ENCODE data around the gene REXO5. TPM values are rescaled to one million over a fixed set of nuclear protein-coding genes. Genes with fewer than 3 reads are reported as not detected.
A peak's percentile ranks its signal among the peaks of the same experiment; 100 is the strongest.
"Not testable (repeated sequence)": the region's sequence is repeated elsewhere in the genome, so short reads cannot be mapped to it uniquely, and the experiment has no call there.

Gene REXO5
- polyA plus RNA-seq = not detected

GRCh38 chr16:20806168-20807050 is at the start of gene REXO5, which contains the start of gene ERI2:
TSS of gene REXO5 (plus strand) at chr16:20806527. CDS start at chr16:20806954, 427 bp downstream.
TSS of gene ERI2 (minus strand) at chr16:20806472. CDS start at chr16:20806430, 42 bp downstream.
- Mint-ChIP-seq H3K9me3 (no peaks in the 10 kb centered on the region), H3K27ac (peak within 1 kb of the TSS; percentile 82 to 93 (median 92)), H3K36me3 (no peaks in the 10 kb centered on the region), H3K4me3 (peak within 1 kb of the TSS; percentile 93 to 99 (median 98)), H3K4me1 (peaks cover 4 to 11% (median 7%) of the 10 kb centered on the region in 3 donors), H3K27me3 (no peaks in the 10 kb centered on the region)

- peaks cover 4% of the 10 kb centered on the region for H3K36me3 Mint-ChIP-seq
- H3K27me3 Mint-ChIP-seq = no peaks in the 10 kb centered on the region
- peaks cover 0 to 13% (median 2%) of the 10 kb centered on the region in 3 donors for H3K9me3 Mint-ChIP-seq
- no peak overlapping the region for H3K4me3 Mint-ChIP-seq
- no peak overlapping the region for H3K27ac Mint-ChIP-seq
- H3K4me1 Mint-ChIP-seq = peaks cover 12 to 14% (median 14%) of the 10 kb centered on the region in 3 donors
Observed at GRCh38 chr16:20760346-20760745, 46.0 kb upstream of the REXO5 start.

GRCh38 chr16:20761175-20761574 is 45.2 kb upstream of the REXO5 start:
- H3K27ac Mint-ChIP-seq = no peak overlapping the region
- peaks cover 0 to 13% (median 2%) of the 10 kb centered on the region in 3 donors for H3K9me3 Mint-ChIP-seq
- peaks cover 12 to 18% (median 14%) of the 10 kb centered on the region in 3 donors for H3K4me1 Mint-ChIP-seq
- H3K27me3 Mint-ChIP-seq = no peaks in the 10 kb centered on the region
- H3K4me3 Mint-ChIP-seq = no peak overlapping the region
- H3K36me3 Mint-ChIP-seq = peaks cover 4% of the 10 kb centered on the region

- Mint-ChIP-seq H3K36me3 (peaks cover 4% of the 10 kb centered on the region), H3K4me3 (peak overlapping the region in 2 of 4 donors; percentile 89 to 95), H3K9me3 (peaks cover 0 to 13% (median 2%) of the 10 kb centered on the region in 3 donors), H3K27ac (peak overlapping the region in 2 of 3 donors; percentile 57 to 95), H3K4me1 (peaks cover 12 to 18% (median 14%) of the 10 kb centered on the region in 3 donors), H3K27me3 (no peaks in the 10 kb centered on the region)
Observed at GRCh38 chr16:20762404-20763123, 43.8 kb upstream of the REXO5 start.

- peaks cover 0 to 13% (median 2%) of the 10 kb centered on the region in 3 donors for H3K9me3 Mint-ChIP-seq
- H3K27ac Mint-ChIP-seq = peak within 1 kb of the TSS; percentile 57 to 97 (median 95)
- peak within 1 kb of the TSS; percentile 89 to 99 (median 96) for H3K4me3 Mint-ChIP-seq
- peaks cover 12 to 18% (median 14%) of the 10 kb centered on the region in 3 donors for H3K4me1 Mint-ChIP-seq
- no peaks in the 10 kb centered on the region for H3K27me3 Mint-ChIP-seq
- peaks cover 4% of the 10 kb centered on the region for H3K36me3 Mint-ChIP-seq
Observed at GRCh38 chr16:20763461-20764232, 42.7 kb upstream of the REXO5 start, which contains the start of gene ACSM3. TSS of gene ACSM3 (plus strand) at chr16:20764014. CDS start at chr16:20770035, 6,021 bp downstream.

- not testable (repeated sequence) for H3K27ac Mint-ChIP-seq, H3K4me3 Mint-ChIP-seq, H3K27me3 Mint-ChIP-seq, H3K36me3 Mint-ChIP-seq
- H3K4me1 Mint-ChIP-seq = peaks cover 12 to 18% (median 14%) of the 10 kb centered on the region in 3 donors
- H3K9me3 Mint-ChIP-seq = peaks cover 0 to 13% (median 2%) of the 10 kb centered on the region in 3 donors
Observed at GRCh38 chr16:20764448-20764847, 41.9 kb upstream of the REXO5 start.

GRCh38 chr16:20765732-20766131 is 40.6 kb upstream of the REXO5 start:
- H3K27me3 Mint-ChIP-seq = no peaks in the 10 kb centered on the region

GRCh38 chr16:20766294-20766693 is 40.0 kb upstream of the REXO5 start:
- no peaks in the 10 kb centered on the region for H3K36me3 Mint-ChIP-seq
- no peak overlapping the region for H3K4me3 Mint-ChIP-seq
- H3K9me3 Mint-ChIP-seq = peaks cover 0 to 5% (median 0%) of the 10 kb centered on the region in 3 donors
- H3K27me3 Mint-ChIP-seq = no peaks in the 10 kb centered on the region
- H3K27ac Mint-ChIP-seq = no peak overlapping the region
- peaks cover 12 to 18% (median 14%) of the 10 kb centered on the region in 3 donors for H3K4me1 Mint-ChIP-seq

More at GRCh38 chr16:20765732-20766131, 40.6 kb upstream of the REXO5 start:
- H3K36me3 Mint-ChIP-seq = peaks cover 2% of the 10 kb centered on the region
- peak overlapping the region in 1 of 3 donors; percentile 69 for H3K27ac Mint-ChIP-seq
- peaks cover 0 to 6% (median 1%) of the 10 kb centered on the region in 3 donors for H3K9me3 Mint-ChIP-seq
- no peak overlapping the region for H3K4me3 Mint-ChIP-seq
- H3K4me1 Mint-ChIP-seq = peaks cover 12 to 18% (median 14%) of the 10 kb centered on the region in 3 donors

GRCh38 chr16:20767577-20767976 is 38.8 kb upstream of the REXO5 start:
- H3K27me3 Mint-ChIP-seq = no peaks in the 10 kb centered on the region
- no peaks in the 10 kb centered on the region for H3K36me3 Mint-ChIP-seq
- no peak overlapping the region for H3K4me3 Mint-ChIP-seq
- no peaks in the 10 kb centered on the region for H3K9me3 Mint-ChIP-seq
- no peak overlapping the region for H3K27ac Mint-ChIP-seq
- H3K4me1 Mint-ChIP-seq = peaks cover 12 to 14% (median 13%) of the 10 kb centered on the region in 3 donors

GRCh38 chr16:20768121-20768520 is 38.2 kb upstream of the REXO5 start:
- H3K36me3 Mint-ChIP-seq = no peaks in the 10 kb centered on the region
- no peak overlapping the region for H3K4me3 Mint-ChIP-seq
- no peaks in the 10 kb centered on the region for H3K9me3 Mint-ChIP-seq
- no peaks in the 10 kb centered on the region for H3K27me3 Mint-ChIP-seq
- no peak overlapping the region for H3K27ac Mint-ChIP-seq
- H3K4me1 Mint-ChIP-seq = peaks cover 9 to 13% (median 10%) of the 10 kb centered on the region in 3 donors

- H3K27me3 Mint-ChIP-seq = no peaks in the 10 kb centered on the region
- peaks cover 0 to 2% (median 0%) of the 10 kb centered on the region in 3 donors for H3K9me3 Mint-ChIP-seq
- H3K4me1 Mint-ChIP-seq = peaks cover 3 to 7% (median 3%) of the 10 kb centered on the region in 3 donors
- no peaks in the 10 kb centered on the region for H3K36me3 Mint-ChIP-seq
- H3K27ac Mint-ChIP-seq = no peak overlapping the region
- H3K4me3 Mint-ChIP-seq = no peak overlapping the region
Observed at GRCh38 chr16:20768818-20769217, 37.5 kb upstream of the REXO5 start.

- Mint-ChIP-seq H3K4me3 (no peak overlapping the region), H3K27ac (no peak overlapping the region), H3K36me3 (no peaks in the 10 kb centered on the region), H3K9me3 (peaks cover 0 to 2% (median 0%) of the 10 kb centered on the region in 3 donors), H3K4me1 (no peaks in the 10 kb centered on the region), H3K27me3 (no peaks in the 10 kb centered on the region)
Observed at GRCh38 chr16:20773679-20774078, 32.6 kb upstream of the REXO5 start.

- Mint-ChIP-seq H3K4me1 (no peaks in the 10 kb centered on the region), H3K27me3 (no peaks in the 10 kb centered on the region), H3K36me3 (no peaks in the 10 kb centered on the region), H3K4me3 (no peak overlapping the region), H3K9me3 (peaks cover 0 to 2% (median 0%) of the 10 kb centered on the region in 3 donors), H3K27ac (no peak overlapping the region)
Observed at GRCh38 chr16:20774703-20775362, 31.5 kb upstream of the REXO5 start.

- H3K4me3 Mint-ChIP-seq = no peak overlapping the region
- H3K36me3 Mint-ChIP-seq = no peaks in the 10 kb centered on the region
- no peak overlapping the region for H3K27ac Mint-ChIP-seq
- H3K4me1 Mint-ChIP-seq = no peaks in the 10 kb centered on the region
- H3K27me3 Mint-ChIP-seq = no peaks in the 10 kb centered on the region
- no peaks in the 10 kb centered on the region for H3K9me3 Mint-ChIP-seq
Observed at GRCh38 chr16:20781697-20782096, 24.6 kb upstream of the REXO5 start.

Data from IgD-negative memory B cell (primary cell).